Measurements from ENCODE around the gene PPME1. TPM values are rescaled to one million over a fixed set of nuclear protein-coding genes. Genes with fewer than 3 reads are reported as not detected.

PPME1 gene
- total RNA-seq, 1 donor from 2014 or later, result 29.7 TPM

DNA sequence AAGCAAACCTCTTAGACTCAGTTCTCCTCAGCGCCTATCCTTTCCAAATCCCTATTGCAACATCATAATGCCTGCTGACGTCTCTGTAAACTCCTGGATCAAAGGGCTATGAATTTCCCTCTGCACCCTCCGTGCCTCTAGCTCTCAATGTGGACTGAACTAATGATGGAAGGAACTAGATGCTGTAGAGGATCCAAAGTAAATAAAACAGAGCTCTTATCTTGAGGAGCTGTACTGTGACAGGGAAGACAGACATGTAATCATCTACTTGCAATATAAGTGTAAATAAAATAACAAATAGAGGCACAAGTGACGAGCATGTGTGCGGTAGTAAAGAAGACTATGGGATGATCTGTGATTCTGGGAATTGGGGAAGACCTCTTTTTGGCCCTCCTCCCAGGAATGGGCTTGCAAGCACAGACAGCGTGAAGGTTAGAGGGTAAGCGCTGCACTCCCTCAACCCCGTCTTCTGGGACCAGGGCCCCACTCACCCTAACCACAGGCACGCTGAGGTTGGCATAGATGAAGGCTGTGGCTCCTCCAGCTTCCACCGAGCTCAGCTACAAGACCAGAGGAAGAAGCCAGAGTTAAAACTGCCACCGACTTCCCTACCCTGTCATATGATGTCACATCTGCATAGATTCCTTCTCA lies 98.2 kb downstream of the PPME1 start:
- intact Hi-C loops (cut with DNase I), result no loop called here
- Histone ChIP-seq H3K4me1 (no peaks in the 10 kb centered on the region), H3K9me3 (no peaks in the 10 kb centered on the region), H3K4me3 (no peak overlapping the region), H3K27me3 (no peaks in the 10 kb centered on the region), H3K27ac (no peak overlapping the region), H3K36me3 (no peaks in the 10 kb centered on the region)
- no peak for TF ChIP-seq CTCF (IDR thresholded peaks at IDR 0.05)
- no peak for DNase-seq (ENCODE audit: low spot score in 2 of 2)

DNA sequence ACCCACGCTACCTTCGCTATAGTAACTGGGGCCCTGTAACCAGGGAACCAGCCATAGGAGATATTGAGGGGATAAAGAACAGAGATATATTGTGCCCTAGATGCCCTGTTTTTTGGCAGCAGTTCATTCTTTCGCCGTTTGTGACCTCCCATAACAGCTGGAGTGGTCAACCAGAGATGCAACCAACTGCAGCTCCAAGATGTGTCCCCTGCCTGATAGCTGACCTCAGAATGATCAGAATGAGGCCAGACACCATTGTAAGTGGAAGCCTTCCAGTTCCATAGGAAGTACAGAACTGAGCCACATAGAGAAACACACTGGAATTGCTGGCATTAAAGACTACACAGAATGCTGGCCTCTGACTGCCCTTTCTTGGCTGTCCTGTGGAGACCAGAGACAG lies 101.2 kb downstream of the PPME1 start:
- TF ChIP-seq CTCF (IDR thresholded peaks at IDR 0.05), result no peak
- DNase-seq (ENCODE audit: low spot score in 2 of 2), result no peak
- intact Hi-C loops (cut with DNase I), result no loop called here
- Histone ChIP-seq H3K36me3 (no peaks in the 10 kb centered on the region), H3K4me1 (no peaks in the 10 kb centered on the region), H3K9me3 (no peaks in the 10 kb centered on the region), H3K4me3 (no peak overlapping the region), H3K27ac (no peak overlapping the region), H3K27me3 (no peaks in the 10 kb centered on the region)

DNA sequence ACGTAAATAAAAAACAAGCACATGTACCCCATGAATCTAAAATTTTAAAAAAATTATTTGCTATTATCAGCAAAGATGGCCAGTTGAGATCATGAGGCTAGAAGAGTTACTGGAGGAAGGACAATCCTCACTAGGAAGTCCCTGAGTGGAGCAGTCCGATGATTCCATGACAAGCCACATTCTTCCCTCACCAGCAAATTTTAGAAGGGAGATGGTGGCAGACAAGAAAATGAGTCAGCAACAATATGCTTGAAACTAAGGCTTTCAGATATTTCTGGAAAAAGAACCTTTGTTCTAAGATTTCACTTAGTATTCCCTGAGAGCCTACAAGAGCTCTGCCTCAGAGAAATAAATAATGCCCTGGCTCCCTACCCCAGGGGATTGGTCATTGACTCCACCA lies 105.5 kb downstream of the PPME1 start:
- Histone ChIP-seq H3K4me3 (no peak overlapping the region), H3K36me3 (no peaks in the 10 kb centered on the region), H3K4me1 (peaks cover 0 to 2% of the 10 kb centered on the region in 2 donors), H3K27me3 (no peaks in the 10 kb centered on the region), H3K9me3 (no peaks in the 10 kb centered on the region), H3K27ac (no peak overlapping the region)
- intact Hi-C loops (cut with DNase I), result no loop called here
- TF ChIP-seq CTCF (IDR thresholded peaks at IDR 0.05), result no peak
- no peak for DNase-seq (ENCODE audit: low spot score in 2 of 2)

- no peaks in the 10 kb centered on the region for H3K36me3 ChIP-seq
- no peaks in the 10 kb centered on the region for H3K9me3 ChIP-seq
- H3K27ac ChIP-seq, result no peak overlapping the region
- no peak for TF ChIP-seq CTCF (IDR thresholded peaks at IDR 0.05)
- H3K4me1 ChIP-seq, result peaks cover 0 to 2% of the 10 kb centered on the region in 2 donors
- intact Hi-C loops (cut with DNase I), result no loop called here
- H3K4me3 ChIP-seq, result no peak overlapping the region
- H3K27me3 ChIP-seq, result no peaks in the 10 kb centered on the region
- no peak for DNase-seq (ENCODE audit: low spot score in 2 of 2)
Observed at GRCh38 chr11:74278103-74278502, 107.0 kb downstream of the PPME1 start.

DNA sequence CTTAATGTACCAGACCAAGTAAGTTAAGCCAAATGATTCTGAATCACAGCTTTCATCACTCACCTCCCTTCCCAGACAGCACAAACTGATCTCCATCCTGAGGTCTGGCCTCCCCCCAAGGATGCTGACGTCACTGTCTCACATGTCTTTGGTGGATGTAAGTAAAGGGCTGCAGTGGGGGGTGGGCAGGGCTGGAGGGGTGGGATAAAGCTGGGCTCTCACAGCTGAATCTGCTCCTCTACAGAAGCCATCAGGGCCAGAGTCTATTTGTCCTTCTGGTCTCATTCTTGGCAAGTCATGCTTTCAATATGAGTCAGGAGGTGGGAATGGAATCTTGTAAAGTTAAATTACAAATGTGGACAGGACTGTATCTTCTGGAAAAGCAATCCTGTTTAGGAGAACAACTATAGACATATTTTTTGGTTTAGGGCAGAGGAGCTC lies 107.7 kb downstream of the PPME1 start:
- Histone ChIP-seq H3K27ac (no peak overlapping the region), H3K9me3 (no peaks in the 10 kb centered on the region), H3K4me1 (peaks cover 0 to 2% of the 10 kb centered on the region in 2 donors), H3K27me3 (no peaks in the 10 kb centered on the region), H3K4me3 (no peak overlapping the region), H3K36me3 (no peaks in the 10 kb centered on the region)
- no peak for TF ChIP-seq CTCF (IDR thresholded peaks at IDR 0.05)
- peak in 1 of 2 donors; percentile 77 for DNase-seq (ENCODE audit: low spot score in 2 of 2)
- intact Hi-C loops (cut with DNase I), result no loop called here

- no peak for TF ChIP-seq CTCF (IDR thresholded peaks at IDR 0.05)
- no peak overlapping the region for H3K27ac ChIP-seq
- intact Hi-C loops (cut with DNase I), result no loop called here
Observed at GRCh38 chr11:74279256-74279655, 108.2 kb downstream of the PPME1 start.

More at GRCh38 chr11:74279256-74279655, 108.2 kb downstream of the PPME1 start:
- Histone ChIP-seq H3K4me3 (no peak overlapping the region), H3K4me1 (peaks cover 0 to 2% of the 10 kb centered on the region in 2 donors), H3K27me3 (no peaks in the 10 kb centered on the region), H3K9me3 (no peaks in the 10 kb centered on the region), H3K36me3 (no peaks in the 10 kb centered on the region)
- no peak for DNase-seq (ENCODE audit: low spot score in 2 of 2)
